Type B pancreatic cell (in vitro differentiated cells): ENCODE data around the gene TAOK2. TPM values are rescaled to one million over a fixed set of nuclear protein-coding genes. Genes with fewer than 3 reads are reported as not detected.
"Not testable (repeated sequence)": the region's sequence is repeated elsewhere in the genome, so short reads cannot be mapped to it uniquely, and the experiment has no call there.

Source experiments
- DNase-seq: peaks from one replicate; pipeline ENCODE4 v3.0.0; 2021; ENCODE audit warnings: mixed read lengths; ENCODE audit not compliant: unreplicated experiment; ENCODE audit errors: extremely low spot score
- H3K27ac Mint-ChIP-seq: 2 replicates; pipeline ENCODE4 v1.8.0; 2021; ENCODE audit warnings: mild to moderate bottlenecking, mixed read lengths
- H3K27me3 Mint-ChIP-seq: 2 replicates; pipeline ENCODE4 v1.8.0; 2021; ENCODE audit warnings: mixed read lengths
- H3K36me3 Mint-ChIP-seq: 2 replicates; pipeline ENCODE4 v1.8.0; 2021; ENCODE audit warnings: mixed read lengths
- H3K4me1 Mint-ChIP-seq: one replicate; pipeline ENCODE4 v1.8.0; 2021; ENCODE audit warnings: mixed read lengths; ENCODE audit not compliant: unreplicated experiment
- H3K4me3 Mint-ChIP-seq: 2 replicates; pipeline ENCODE4 v1.8.0; 2021; ENCODE audit warnings: mild to moderate bottlenecking, mixed read lengths
- H3K9me3 Mint-ChIP-seq: 2 replicates; pipeline ENCODE4 v1.8.0; 2021; ENCODE audit warnings: mixed read lengths
- total RNA-seq: library from RNA; stranded (reverse); gene quantifications from 2 replicates; pipeline ENCODE4 v1.2.1, GENCODE V29; 2021; ENCODE audit warnings: low replicate concordance
- TF ChIP-seq, protein P1 (sequence below): fragments of 200-600 bp; sonication (generic); conservative IDR thresholded peaks from 2 replicates; pipeline ENCODE4 v1.5.0; 2021; ENCODE audit warnings: antibody characterized with exemption, mild to moderate bottlenecking

Gene TAOK2
- total RNA-seq, 1 donor from 2014 or later = 52.4 TPM

DNA sequence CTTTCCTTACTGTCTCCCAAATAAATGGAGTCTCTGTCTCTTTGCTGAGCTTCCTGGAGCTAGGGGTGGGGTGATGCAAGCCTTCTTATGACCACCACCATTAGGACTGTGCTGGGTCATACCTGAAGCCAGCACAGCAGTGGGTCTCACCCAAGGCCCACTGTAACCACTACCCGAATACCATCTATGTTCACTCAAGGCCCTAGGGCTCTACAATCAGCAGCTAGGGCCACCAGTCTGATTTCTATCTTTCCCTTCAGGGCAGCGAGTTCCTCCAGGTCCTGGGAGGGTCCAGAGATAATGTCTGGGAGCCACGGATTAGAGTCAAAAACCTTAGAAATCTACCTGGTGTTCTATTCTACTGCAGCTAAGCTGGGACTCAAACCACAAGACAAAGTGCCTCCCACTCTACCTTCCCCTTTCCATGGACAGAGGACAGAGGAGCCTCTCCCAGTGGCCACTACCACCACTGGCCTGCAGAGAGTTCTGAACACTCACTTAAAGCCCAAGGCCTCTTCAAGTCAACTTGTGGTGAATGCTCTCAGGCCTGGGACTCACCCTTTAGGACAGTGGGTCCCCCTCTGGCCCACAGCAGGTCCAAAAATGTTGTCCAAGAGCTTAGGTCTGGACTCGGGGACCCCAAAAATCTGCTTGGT, 22.7 kb upstream of the TAOK2 start:
- Mint-ChIP-seq H3K9me3 (no peaks in the 10 kb centered on the region), H3K4me3 (no peak overlapping the region), H3K27me3 (no peaks in the 10 kb centered on the region), H3K27ac (no peak overlapping the region), H3K4me1 (no peaks in the 10 kb centered on the region), H3K36me3 (no peaks in the 10 kb centered on the region)
- TF ChIP-seq, protein P1, sequence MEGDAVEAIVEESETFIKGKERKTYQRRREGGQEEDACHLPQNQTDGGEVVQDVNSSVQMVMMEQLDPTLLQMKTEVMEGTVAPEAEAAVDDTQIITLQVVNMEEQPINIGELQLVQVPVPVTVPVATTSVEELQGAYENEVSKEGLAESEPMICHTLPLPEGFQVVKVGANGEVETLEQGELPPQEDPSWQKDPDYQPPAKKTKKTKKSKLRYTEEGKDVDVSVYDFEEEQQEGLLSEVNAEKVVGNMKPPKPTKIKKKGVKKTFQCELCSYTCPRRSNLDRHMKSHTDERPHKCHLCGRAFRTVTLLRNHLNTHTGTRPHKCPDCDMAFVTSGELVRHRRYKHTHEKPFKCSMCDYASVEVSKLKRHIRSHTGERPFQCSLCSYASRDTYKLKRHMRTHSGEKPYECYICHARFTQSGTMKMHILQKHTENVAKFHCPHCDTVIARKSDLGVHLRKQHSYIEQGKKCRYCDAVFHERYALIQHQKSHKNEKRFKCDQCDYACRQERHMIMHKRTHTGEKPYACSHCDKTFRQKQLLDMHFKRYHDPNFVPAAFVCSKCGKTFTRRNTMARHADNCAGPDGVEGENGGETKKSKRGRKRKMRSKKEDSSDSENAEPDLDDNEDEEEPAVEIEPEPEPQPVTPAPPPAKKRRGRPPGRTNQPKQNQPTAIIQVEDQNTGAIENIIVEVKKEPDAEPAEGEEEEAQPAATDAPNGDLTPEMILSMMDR = no peak
- DNase-seq = no peak

DNA sequence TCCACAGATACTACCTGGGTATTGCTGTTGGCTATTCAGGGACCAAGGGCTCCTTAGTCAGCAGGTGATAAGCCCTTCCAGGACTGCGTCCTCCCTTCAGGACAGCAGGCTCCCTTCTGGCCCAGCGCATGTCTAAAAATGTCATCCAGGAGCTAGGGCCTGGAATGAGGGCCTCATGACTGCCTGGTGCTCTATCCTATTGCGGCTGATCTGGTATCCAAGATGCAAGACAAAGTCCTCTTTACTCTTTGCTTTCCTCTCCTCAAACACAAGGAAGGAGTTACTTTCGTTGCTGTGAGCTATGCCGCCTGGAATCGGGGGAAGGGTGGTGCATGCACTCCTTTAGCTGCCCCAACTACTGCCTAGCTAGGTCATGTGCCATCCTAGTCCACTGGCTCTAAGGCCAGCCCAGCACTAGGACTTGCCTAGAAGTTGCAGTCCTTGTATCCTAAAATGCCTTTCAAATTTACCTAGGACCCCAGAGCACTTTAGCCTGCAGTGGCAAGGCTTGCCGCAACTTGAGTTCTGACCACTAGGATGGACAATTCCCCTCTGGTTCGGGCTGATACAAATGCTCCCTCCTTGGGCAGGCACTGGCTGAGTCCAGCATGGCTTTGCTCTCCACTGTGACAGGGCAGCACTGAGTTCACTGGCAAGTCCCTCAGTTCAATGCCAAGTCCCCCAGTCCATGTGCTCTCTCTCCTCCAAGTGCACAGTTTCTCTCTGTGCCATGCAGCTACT, 21.9 kb upstream of the TAOK2 start:
- H3K36me3 Mint-ChIP-seq = no peaks in the 10 kb centered on the region
- H3K4me1 Mint-ChIP-seq = no peaks in the 10 kb centered on the region
- H3K27me3 Mint-ChIP-seq = no peaks in the 10 kb centered on the region
- no peak for DNase-seq
- H3K9me3 Mint-ChIP-seq = no peaks in the 10 kb centered on the region
- H3K4me3 Mint-ChIP-seq = no peak overlapping the region
- TF ChIP-seq, protein P1 = peak; percentile 42
- no peak overlapping the region for H3K27ac Mint-ChIP-seq

DNA sequence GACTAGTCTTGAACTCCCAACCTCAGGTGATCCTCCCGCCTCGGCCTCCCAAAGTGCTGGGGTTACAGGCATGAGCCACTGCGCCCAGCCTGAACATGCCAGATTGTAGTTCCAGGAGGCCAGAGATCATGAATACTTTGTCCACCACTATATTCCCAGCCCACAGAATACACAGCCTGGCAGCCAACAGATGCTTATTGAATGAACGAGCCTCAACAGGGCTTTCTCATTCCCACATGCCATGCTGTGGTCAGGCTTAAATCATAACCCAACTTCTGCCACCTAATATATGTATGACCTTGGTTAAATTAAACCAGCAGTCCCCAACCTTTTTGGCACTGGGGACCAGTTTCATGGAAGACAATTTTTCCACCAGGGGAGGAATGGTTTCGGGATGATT, 14.9 kb upstream of the TAOK2 start:
- Mint-ChIP-seq H3K4me3 (no peak overlapping the region), H3K27me3 (no peaks in the 10 kb centered on the region), H3K4me1 (peaks cover 11% of the 10 kb centered on the region), H3K27ac (no peak overlapping the region), H3K36me3 (no peaks in the 10 kb centered on the region), H3K9me3 (no peaks in the 10 kb centered on the region)
- DNase-seq = no peak
- TF ChIP-seq, protein P1 = no peak

DNA sequence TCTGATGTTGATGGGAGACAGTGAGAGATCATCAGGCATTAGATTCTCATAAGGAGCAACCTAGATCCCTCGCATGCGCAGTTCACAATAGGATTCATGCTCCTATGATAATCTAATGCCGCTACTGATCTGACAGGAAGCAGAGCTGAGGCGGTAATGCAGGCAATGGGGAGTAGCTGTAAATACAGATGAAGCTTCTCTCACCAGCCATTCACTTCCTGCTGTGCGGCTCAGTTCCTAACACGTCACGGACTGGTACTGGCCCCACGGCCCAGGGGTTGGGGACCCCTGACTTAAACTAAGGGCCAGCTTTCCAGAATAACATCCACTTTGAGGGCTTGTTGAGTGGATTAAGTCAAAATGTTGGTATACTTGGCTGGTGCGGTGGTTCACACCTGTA, 14.4 kb upstream of the TAOK2 start:
- H3K4me3 Mint-ChIP-seq = peak overlapping the region; percentile 21
- DNase-seq = no peak
- TF ChIP-seq, protein P1 = no peak
- H3K27me3 Mint-ChIP-seq = no peaks in the 10 kb centered on the region
- no peaks in the 10 kb centered on the region for H3K36me3 Mint-ChIP-seq
- peaks cover 11% of the 10 kb centered on the region for H3K4me1 Mint-ChIP-seq
- H3K9me3 Mint-ChIP-seq = no peaks in the 10 kb centered on the region
- H3K27ac Mint-ChIP-seq = no peak overlapping the region

DNA sequence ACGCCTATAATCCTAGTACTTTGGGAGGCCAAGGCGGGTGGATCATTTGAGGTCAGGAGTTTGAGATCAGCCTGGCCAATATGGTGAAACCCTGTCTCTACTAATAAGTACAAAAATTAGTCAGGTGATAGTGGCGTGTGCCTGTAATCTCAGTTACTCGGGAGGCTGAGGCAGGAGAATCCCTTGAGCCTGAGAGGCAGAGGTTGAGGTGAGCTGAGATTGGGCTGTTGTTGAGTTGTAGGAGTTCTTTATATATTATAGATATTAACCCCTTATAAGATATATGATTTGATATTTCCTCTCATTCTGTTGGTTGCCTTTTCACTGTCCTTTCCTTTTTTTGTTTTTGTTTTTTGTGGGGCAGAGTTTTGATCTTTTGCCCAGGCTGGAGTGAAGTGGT, 13.8 kb upstream of the TAOK2 start:
- H3K36me3 Mint-ChIP-seq, H3K27me3 Mint-ChIP-seq, H3K27ac Mint-ChIP-seq, H3K9me3 Mint-ChIP-seq, DNase-seq: not testable (repeated sequence)
- Mint-ChIP-seq H3K4me1 (peaks cover 11% of the 10 kb centered on the region), H3K4me3 (peak overlapping the region; percentile 21)

DNA sequence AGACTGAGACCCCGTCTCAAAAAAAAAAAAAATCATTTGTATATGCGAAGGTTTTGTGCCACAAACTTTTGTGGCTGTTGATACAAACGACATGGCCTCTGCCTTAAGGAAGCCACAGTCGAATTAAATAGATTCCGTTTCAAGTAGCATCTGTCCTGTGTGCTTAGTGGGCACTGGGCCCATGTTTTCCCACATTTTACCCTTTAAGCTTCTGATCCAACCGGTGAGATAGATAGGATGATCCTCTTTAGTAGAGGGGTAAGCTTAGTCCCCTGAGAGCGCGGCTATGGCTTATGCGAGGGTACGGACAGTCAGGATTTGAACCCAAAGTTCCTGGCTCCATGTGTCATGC, 12.6 kb upstream of the TAOK2 start:
- peak overlapping the region; percentile 69 for H3K27ac Mint-ChIP-seq
- no peaks in the 10 kb centered on the region for H3K9me3 Mint-ChIP-seq
- TF ChIP-seq, protein P1 = no peak
- H3K36me3 Mint-ChIP-seq = no peaks in the 10 kb centered on the region
- DNase-seq = no peak
- H3K4me3 Mint-ChIP-seq = peak overlapping the region; percentile 94
- peaks cover 11% of the 10 kb centered on the region for H3K4me1 Mint-ChIP-seq
- no peaks in the 10 kb centered on the region for H3K27me3 Mint-ChIP-seq
